Measurements from ENCODE around the gene VIPR2. TPM values are rescaled to one million over a fixed set of nuclear protein-coding genes. Genes with fewer than 3 reads are reported as not detected.

VIPR2 gene
- total RNA-seq, 1 experiment from 2014 or later: not detected

DNA sequence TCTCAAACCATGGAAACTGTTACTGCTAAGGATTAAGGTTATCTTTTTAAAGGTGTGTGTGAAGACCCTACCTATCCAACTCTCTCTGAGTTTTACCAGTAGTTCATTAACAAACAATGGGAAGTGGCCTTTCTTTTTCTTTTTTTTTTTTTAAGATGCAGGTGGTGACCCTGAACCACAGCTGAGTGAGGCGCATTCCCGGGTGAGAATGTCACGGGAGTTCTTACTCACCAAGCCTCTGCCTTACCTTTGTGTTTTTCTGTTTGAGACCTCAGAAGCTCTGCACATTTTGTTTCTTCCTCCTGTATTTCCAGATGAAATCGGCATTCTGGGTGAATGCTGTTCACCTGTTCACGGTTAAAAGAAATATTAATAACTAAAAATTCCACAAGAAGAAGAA lies 2.5 kb downstream of the VIPR2 start:
- Histone ChIP-seq H3K9me3 (ENCODE audit: insufficient read depth, low read depth) (no peaks in the 10 kb centered on the region), H3K27me3 (ENCODE audit: insufficient read depth, low read depth) (peaks cover 76% of the 10 kb centered on the region), H3K79me2 (ENCODE audit: low read depth) (no peaks in the 10 kb centered on the region), H3K9me2 (ENCODE audit: insufficient read depth) (no peaks in the 10 kb centered on the region), H2AFZ (no peak overlapping the region), H3K4me2 (no peak overlapping the region), H4K20me1 (ENCODE audit: insufficient read depth) (no peaks in the 10 kb centered on the region), H3K4me3 (no peak overlapping the region), H3K27ac (no peak overlapping the region), H3K36me3 (ENCODE audit: low read depth) (no peaks in the 10 kb centered on the region), H3K4me1 (replicated peaks; ENCODE audit: insufficient read depth) (no peaks in the 10 kb centered on the region), H3F3A (ENCODE audit: insufficient read depth, low read depth) (no peaks in the 10 kb centered on the region)
- POLR2A ChIA-PET (ENCODE audit: unreplicated experiment): no interaction called here
- intact Hi-C loops (cut with micrococcal nuclease; ENCODE audit: unreplicated experiment): no loop called here
- no peak for DNase-seq
- no peak for TF ChIP-seq EZH2 (IDR thresholded peaks at IDR 0.05; ENCODE audit: low read depth)
- TF ChIP-seq, protein P1, sequence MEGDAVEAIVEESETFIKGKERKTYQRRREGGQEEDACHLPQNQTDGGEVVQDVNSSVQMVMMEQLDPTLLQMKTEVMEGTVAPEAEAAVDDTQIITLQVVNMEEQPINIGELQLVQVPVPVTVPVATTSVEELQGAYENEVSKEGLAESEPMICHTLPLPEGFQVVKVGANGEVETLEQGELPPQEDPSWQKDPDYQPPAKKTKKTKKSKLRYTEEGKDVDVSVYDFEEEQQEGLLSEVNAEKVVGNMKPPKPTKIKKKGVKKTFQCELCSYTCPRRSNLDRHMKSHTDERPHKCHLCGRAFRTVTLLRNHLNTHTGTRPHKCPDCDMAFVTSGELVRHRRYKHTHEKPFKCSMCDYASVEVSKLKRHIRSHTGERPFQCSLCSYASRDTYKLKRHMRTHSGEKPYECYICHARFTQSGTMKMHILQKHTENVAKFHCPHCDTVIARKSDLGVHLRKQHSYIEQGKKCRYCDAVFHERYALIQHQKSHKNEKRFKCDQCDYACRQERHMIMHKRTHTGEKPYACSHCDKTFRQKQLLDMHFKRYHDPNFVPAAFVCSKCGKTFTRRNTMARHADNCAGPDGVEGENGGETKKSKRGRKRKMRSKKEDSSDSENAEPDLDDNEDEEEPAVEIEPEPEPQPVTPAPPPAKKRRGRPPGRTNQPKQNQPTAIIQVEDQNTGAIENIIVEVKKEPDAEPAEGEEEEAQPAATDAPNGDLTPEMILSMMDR (conservative IDR thresholded peaks at IDR 0.05): no peak
- BruUV-seq (replicated peaks): no TSS peak
- CTCF ChIA-PET: no interaction called here

GRCh38 chr7:159141660-159142059 lies 3.0 kb downstream of the VIPR2 start:
- no peaks in the 10 kb centered on the region for H3K79me2 ChIP-seq (ENCODE audit: low read depth)
- H2AFZ ChIP-seq: no peak overlapping the region
- no peak overlapping the region for H3K4me2 ChIP-seq
- no peak overlapping the region for H3K4me3 ChIP-seq
- no TSS peak for BruUV-seq (replicated peaks)
- DNase-seq: no peak
- ChIA-PET POLR2A (ENCODE audit: unreplicated experiment) (no interaction called here), CTCF (no interaction called here)
- H3K27me3 ChIP-seq (ENCODE audit: insufficient read depth, low read depth): peaks cover 77% of the 10 kb centered on the region
- intact Hi-C loops (cut with micrococcal nuclease; ENCODE audit: unreplicated experiment): no loop called here
- no peaks in the 10 kb centered on the region for H3K36me3 ChIP-seq (ENCODE audit: low read depth)
- no peak for TF ChIP-seq EZH2 (IDR thresholded peaks at IDR 0.05; ENCODE audit: low read depth)
- TF ChIP-seq, protein P1 (conservative IDR thresholded peaks at IDR 0.05): no peak
- no peaks in the 10 kb centered on the region for H3F3A ChIP-seq (ENCODE audit: insufficient read depth, low read depth)
- no peaks in the 10 kb centered on the region for H3K9me3 ChIP-seq (ENCODE audit: insufficient read depth, low read depth)
- no peaks in the 10 kb centered on the region for H4K20me1 ChIP-seq (ENCODE audit: insufficient read depth)
- H3K4me1 ChIP-seq (replicated peaks; ENCODE audit: insufficient read depth): no peaks in the 10 kb centered on the region
- no peaks in the 10 kb centered on the region for H3K9me2 ChIP-seq (ENCODE audit: insufficient read depth)
- no peak overlapping the region for H3K27ac ChIP-seq

GRCh38 chr7:159141167-159141566 lies 3.5 kb downstream of the VIPR2 start:
- no peaks in the 10 kb centered on the region for H3K36me3 ChIP-seq (ENCODE audit: low read depth)
- ChIA-PET CTCF (no interaction called here), POLR2A (ENCODE audit: unreplicated experiment) (no interaction called here)
- no peaks in the 10 kb centered on the region for H3F3A ChIP-seq (ENCODE audit: insufficient read depth, low read depth)
- no peaks in the 10 kb centered on the region for H3K79me2 ChIP-seq (ENCODE audit: low read depth)
- no peaks in the 10 kb centered on the region for H3K9me2 ChIP-seq (ENCODE audit: insufficient read depth)
- no peak for DNase-seq
- no peak overlapping the region for H2AFZ ChIP-seq
- H3K9me3 ChIP-seq (ENCODE audit: insufficient read depth, low read depth): no peaks in the 10 kb centered on the region
- H3K27ac ChIP-seq: no peak overlapping the region
- no peak overlapping the region for H3K4me2 ChIP-seq
- no peaks in the 10 kb centered on the region for H3K4me1 ChIP-seq (replicated peaks; ENCODE audit: insufficient read depth)
- no TSS peak for BruUV-seq (replicated peaks)
- TF ChIP-seq, protein P1 (conservative IDR thresholded peaks at IDR 0.05): no peak
- no peak for TF ChIP-seq EZH2 (IDR thresholded peaks at IDR 0.05; ENCODE audit: low read depth)
- intact Hi-C loops (cut with micrococcal nuclease; ENCODE audit: unreplicated experiment): no loop called here
- no peak overlapping the region for H3K4me3 ChIP-seq
- H4K20me1 ChIP-seq (ENCODE audit: insufficient read depth): no peaks in the 10 kb centered on the region
- H3K27me3 ChIP-seq (ENCODE audit: insufficient read depth, low read depth): peaks cover 77% of the 10 kb centered on the region
